Measurements from ENCODE around the gene RAD51AP2. TPM values are rescaled to one million over a fixed set of nuclear protein-coding genes. Genes with fewer than 3 reads are reported as not detected.
A peak's percentile ranks its signal among the peaks of the same experiment; 100 is the strongest.

RAD51AP2 gene
- total RNA-seq, 1 donor, result under 0.01 TPM

DNA sequence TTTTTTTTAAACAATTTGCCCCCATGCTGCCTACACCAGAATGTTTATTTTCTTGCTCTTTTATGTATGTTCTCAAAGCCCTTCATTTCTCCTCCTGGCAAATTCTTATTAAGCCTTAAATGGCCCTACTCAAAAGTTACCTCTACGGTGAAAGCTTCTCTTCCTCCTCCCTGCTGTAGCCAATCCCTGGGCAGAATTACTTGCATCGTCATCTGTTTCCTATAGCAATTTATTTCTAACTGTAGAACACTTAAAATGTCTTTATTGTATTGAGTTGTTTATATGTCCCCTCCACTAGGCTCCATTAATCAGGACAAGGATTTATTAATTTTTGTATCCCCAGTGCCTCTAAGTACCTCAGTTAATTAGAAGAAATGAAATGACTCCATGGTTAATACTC is 2.5 kb upstream of the RAD51AP2 start:
- no peak overlapping the region for H3K4me3 ChIP-seq (ENCODE audit: low read depth, low read length)
- DNase-seq (ENCODE audit: low read depth), result no peak
- TF ChIP-seq, protein P1, sequence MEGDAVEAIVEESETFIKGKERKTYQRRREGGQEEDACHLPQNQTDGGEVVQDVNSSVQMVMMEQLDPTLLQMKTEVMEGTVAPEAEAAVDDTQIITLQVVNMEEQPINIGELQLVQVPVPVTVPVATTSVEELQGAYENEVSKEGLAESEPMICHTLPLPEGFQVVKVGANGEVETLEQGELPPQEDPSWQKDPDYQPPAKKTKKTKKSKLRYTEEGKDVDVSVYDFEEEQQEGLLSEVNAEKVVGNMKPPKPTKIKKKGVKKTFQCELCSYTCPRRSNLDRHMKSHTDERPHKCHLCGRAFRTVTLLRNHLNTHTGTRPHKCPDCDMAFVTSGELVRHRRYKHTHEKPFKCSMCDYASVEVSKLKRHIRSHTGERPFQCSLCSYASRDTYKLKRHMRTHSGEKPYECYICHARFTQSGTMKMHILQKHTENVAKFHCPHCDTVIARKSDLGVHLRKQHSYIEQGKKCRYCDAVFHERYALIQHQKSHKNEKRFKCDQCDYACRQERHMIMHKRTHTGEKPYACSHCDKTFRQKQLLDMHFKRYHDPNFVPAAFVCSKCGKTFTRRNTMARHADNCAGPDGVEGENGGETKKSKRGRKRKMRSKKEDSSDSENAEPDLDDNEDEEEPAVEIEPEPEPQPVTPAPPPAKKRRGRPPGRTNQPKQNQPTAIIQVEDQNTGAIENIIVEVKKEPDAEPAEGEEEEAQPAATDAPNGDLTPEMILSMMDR (IDR thresholded peaks at IDR 0.05; ENCODE audit: insufficient read depth, low read depth, low read length), result no peak

DNA sequence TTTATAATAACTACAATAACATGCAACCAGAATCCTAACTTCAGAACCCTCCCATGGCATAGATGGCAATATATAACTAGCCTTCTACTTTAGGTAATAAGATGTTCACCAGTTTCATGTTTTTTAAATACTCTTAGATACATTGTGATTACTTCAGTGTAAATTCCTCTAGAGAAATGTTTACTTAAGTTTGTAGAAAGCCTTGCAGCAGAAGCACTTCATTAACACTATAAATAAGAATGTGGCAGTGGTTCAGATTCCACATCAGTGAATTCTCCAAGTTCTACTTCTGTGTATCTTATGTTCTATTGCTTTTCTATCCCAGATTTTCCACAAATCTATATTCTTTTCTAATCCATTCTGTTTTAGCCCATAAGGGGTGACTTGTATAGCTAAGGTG is 1.2 kb upstream of the RAD51AP2 start:
- no peak for DNase-seq (ENCODE audit: low read depth)
- no peak overlapping the region for H3K4me3 ChIP-seq (ENCODE audit: low read depth, low read length)
- TF ChIP-seq, protein P1 (IDR thresholded peaks at IDR 0.05; ENCODE audit: insufficient read depth, low read depth, low read length), result no peak

DNA sequence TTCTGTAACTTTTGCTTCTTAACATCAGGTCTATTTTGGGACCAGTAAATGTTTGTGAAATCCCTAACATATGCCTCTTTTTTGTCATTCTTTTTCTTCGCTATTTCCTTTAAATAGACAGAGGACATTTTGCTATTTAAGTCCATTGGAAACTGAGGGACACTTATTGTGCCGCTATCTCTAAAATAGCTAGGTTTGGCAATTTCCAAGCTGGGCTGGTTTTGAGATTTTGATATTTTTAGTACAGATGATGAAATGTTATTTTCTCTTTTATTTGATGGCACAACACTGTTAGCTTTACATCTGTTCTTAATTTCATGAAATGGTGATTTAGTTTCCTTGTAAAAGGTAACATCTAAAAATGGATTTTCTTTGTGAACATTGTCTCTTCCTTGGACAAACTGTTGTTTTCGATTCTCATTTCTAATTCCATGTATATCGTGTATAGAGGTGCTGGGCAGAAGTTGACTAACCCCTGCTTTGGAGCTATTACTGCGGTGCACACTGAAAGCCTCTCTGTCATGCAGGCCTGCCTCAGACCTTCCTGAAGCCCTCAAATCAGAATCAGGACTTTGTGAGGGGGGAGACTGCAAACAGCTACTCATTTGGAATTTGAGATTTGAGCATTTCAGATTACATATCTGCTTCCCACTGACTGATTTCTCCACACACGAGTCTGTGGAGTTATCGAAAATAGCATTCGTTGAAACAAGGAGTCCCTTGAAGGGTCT is 594 bp downstream of the RAD51AP2 start:
- no peak for DNase-seq (ENCODE audit: low read depth)
- H3K4me3 ChIP-seq (ENCODE audit: low read depth, low read length), result peak overlapping the region; percentile 64
- TF ChIP-seq, protein P1 (IDR thresholded peaks at IDR 0.05; ENCODE audit: insufficient read depth, low read depth, low read length), result no peak

DNA sequence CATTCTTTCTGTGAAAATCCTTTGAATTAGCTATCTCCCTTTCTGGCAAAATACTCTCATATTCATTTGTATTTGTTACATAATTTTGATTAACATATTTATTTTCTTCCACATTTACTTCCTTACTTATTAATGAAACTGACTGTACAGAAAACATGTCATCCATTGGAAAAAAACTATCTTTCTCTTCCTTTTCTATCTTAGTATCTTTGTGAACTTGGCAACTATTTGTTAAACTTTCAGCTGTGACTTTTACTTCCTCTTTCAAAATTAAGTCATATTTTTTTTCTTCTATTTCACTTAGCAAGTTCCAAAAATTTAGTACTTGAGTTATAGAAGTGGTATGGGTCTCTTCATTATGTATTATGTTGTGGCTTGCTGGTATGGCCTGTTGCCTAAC is 2.6 kb downstream of the RAD51AP2 start:
- H3K4me3 ChIP-seq (ENCODE audit: low read depth, low read length), result no peak overlapping the region
- TF ChIP-seq, protein P1 (IDR thresholded peaks at IDR 0.05; ENCODE audit: insufficient read depth, low read depth, low read length), result no peak
- no peak for DNase-seq (ENCODE audit: low read depth)

DNA sequence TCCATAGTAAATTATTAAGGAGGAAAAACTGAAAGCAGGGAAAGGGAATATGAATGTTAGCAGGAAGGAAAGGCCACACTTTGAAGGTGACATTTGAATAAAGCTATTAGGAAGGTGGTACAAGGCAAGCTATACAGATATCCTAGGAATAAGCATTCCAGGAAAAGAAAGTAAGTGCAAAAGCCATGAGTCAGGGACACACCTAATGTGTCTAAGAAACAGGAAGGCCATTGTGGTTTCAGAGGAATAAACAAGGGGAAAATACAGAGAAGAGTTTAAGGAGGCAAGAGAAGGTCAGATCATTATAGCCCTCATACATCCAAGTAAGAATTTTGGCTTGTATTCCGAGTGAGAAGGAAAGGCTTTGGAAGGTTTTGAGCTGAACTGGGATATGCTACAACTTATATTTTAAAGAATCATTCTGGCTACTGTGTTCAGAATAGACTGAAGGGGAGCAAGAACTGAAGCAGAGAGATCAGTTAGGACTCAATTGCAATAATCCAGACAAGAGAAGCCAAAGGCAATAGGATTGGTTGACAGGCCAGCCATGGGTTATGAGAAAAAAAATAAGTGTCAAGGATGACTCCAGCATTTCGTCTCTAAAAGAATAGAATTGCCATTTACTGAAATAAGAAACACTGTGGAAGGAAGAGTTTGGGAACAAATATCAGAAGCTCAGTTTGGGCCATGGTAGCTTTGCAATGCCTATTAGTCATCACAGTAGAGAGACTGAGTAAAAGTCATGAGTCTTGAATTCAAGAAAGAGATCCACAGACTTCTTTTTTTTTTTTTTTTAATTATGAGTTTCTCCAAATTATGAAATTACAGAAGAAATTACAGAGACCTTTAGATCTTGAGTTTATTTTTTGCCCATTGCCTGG is 11.3 kb downstream of the RAD51AP2 start:
- peak; percentile 11 for DNase-seq (ENCODE audit: low read depth)
- H3K4me3 ChIP-seq (ENCODE audit: low read depth, low read length), result no peak overlapping the region
- TF ChIP-seq, protein P1 (IDR thresholded peaks at IDR 0.05; ENCODE audit: insufficient read depth, low read depth, low read length), result no peak

DNA sequence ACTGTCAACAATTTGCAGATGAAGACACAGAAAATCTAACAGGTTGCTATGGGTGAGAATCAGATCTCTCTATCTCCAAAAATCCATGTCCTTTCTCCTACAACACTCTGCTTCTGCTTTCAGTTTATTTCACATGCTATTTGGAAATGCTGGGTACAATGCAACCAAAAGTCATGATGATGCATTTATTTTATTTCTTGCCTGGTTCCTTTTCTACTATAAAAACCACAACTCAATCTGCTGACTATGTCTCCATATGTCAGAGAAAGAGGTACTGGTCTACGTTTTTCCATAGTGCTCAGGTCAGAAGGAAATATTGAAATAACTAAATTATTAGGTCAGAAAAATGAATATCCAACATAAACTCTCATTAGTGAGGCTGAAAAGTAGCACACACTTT is 20.5 kb downstream of the RAD51AP2 start:
- TF ChIP-seq, protein P1 (IDR thresholded peaks at IDR 0.05; ENCODE audit: insufficient read depth, low read depth, low read length), result no peak
- H3K4me3 ChIP-seq (ENCODE audit: low read depth, low read length), result no peak overlapping the region
- no peak for DNase-seq (ENCODE audit: low read depth)

Data from fibroblast of villous mesenchyme (primary cell).